Measurements from ENCODE around the gene NR4A1.

The NR4A1 gene

DNA sequence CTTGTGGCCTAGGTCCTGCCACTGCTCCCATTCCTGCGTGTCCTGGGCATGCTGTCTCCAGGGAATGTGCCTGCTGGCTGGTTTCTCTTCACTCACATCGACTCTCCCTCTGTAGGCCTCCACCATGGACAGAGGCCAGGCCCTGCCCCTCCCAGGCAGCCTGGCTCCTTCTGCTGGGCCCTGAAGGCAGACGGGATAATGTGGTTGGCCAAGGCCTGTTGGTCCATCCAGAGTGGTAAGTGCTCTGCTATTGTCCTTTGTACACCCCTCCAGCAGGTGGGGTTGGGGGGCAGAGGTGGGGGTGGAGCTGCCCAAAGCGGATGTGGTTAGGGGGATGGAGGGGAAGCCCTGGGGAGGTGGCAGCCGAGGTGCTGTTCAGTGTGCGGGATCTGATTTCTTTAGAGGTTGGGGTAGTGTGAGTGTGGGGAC, 9.5 kb upstream of the NR4A1 start:
- peak; percentile 41 for DNase-seq (ENCODE audit: low read depth)

DNA sequence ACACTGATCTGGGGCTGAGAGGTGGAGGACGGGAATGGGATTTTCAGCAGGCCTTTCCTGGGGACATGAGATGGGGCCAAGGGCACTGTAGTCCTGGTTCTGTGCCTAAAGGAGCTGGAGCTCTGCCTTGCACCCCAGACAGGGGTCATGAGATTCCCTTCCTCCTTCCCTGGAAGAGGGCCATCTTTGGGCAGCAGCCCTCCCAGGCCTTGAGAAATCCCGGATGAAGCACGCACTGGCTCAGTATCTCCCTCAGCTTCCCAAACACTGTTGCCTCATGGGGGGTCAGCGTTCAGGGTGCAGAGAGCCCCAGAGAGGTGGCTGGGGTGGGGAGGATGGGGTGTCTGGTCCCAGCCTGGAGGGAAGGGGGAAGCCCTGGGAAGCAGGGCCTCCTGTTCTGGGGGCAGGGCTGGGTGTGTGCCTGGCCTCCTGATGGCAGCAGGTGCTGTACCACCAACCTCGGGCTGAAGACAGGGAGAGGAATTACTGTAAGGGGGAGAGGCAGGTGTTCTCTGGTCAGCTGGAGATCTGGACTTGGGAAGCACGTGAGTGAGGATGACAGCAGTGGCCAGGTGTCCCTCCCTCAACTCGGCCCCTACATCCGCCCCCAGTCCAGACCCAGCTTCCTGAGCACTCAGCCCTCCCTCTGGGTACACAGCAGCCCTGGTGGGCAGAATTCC, 8.4 kb upstream of the NR4A1 start:
- DNase-seq (ENCODE audit: low read depth) = no peak

DNA sequence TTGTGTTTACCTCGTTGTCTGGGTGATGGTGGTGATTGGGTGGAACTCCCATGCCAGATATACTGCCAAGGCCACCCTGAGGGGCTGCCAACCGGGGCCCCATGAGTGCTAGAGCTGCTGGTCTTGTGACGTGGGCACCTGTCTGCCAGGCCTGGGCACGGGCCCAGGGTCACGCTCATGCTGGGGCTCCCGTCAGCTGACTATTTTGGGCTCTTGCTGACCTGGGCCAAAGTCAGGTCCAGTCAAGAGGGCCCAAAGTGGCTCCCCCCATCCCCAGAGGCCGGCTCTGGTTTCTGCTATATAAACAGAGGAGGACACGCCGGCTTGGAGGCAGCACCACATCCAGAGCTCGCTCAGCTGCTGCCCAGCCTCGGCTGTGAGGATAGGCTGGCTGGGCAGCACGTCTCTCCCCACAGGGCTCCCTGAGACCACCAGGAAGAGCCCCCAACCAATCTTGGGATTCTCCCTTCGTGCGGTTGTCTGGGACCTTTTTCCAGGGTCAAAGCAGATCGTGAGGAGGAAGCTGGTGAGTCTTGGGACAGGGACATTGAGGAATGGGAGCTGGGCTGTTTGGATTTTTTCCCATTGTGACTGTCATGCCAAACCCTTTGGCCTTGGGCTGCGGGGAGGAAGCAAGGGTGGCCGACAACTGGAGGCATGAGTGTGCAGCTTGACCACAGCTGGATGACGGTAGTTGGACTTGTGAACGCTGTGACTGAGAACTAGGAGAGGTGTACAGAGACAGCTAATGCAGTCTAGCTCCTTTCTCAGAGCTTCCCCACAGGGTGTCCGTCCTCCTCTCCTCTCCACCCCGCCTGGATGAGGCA, 7.6 kb upstream of the NR4A1 start:
- no peak for DNase-seq (ENCODE audit: low read depth)

DNA sequence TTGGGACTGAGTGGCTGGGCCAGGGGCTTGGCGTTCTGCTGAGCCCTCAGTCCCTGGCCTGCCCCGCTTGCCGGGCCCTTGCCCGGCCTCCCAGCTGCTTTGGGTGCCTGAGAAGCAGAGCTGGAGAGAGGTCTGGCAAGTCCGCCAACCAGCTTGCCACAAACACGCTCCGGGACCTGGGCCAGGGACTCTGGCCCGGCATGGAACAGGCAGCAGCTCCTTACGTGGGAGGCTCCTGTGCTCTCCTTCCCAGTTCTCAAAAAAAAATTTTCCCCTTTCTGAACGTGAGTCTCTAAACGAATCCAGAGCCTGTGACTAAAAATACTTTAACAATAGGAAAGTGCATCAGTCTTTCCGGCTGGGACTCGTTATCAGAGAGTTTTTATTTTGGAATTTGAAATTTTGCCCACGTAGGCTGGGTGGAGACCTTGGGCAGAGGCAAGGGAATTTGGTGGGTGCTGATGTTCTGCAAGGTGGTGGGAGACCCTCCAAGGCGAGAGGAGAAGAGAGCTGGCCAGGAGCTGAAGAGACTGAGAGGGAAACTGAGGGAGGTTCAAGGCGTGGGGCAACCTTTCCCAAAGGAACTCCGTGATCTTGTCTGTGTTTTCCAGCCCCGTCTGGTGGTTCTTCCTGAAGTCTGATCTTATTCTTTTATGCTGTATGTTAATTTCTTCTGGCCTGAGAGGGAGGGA, 6.8 kb upstream of the NR4A1 start:
- no peak for DNase-seq (ENCODE audit: low read depth)

DNA sequence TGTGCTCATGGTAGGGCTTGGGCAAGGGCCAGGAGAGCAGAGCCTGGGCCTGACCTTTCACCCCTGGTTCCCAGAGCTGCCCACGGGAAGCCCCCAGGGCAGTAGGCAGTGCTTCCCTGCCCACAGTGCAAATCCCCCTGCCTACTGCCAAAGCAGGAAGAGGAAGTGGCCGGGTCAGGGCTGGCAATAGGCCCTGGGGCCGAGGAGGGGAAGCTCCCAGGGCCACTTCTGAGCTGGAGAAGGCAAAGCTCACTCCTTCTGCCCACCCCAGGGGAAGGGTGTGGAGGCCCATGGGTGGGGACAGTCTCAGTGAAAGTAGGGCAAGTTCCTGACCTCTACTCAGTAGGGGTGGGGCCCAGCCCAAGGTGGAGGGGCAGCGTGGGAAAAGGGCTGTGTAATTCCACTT, 5.4 kb upstream of the NR4A1 start:
- DNase-seq (ENCODE audit: low read depth) = no peak

DNA sequence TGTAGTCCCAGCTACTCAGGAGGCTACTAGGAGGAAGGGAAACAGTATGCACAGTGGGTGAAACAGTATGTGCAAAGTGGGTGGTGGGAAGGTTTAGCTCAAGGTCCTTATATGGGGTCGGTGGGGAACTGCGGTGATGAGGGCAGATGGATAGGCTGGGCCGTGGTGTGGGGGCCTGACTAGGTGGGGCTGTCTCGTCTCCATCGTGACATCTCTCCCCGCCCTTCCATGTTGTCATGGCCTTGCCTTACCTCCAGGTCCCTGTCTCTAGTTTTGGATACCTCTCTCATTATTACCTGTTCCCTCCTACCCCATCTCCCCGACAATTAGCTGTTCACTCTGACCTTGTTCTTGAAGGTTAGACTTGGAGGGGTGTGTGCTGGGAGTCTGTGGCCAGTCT, 4.4 kb upstream of the NR4A1 start:
- DNase-seq (ENCODE audit: low read depth) = no peak

DNA sequence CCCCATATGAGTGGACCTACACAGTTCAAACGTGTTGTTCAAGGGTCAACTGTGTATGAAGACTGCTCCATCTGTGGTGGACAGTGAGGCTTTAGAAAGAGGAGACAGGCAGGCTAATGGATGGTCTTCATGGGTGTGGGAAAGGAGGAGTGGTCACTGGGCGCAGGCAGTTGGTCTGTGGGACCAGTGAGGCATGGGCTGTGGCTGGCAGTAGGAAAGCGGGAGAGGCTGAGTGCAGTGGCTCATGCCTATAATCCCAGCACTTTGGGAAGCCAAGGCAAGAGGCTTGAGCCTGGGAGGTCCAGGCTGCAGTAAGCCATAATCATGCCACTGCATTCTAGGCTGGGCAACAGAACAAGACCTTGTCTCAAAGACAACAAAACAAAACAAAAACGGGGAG, 2.0 kb upstream of the NR4A1 start:
- DNase-seq (ENCODE audit: low read depth) = no peak

DNA sequence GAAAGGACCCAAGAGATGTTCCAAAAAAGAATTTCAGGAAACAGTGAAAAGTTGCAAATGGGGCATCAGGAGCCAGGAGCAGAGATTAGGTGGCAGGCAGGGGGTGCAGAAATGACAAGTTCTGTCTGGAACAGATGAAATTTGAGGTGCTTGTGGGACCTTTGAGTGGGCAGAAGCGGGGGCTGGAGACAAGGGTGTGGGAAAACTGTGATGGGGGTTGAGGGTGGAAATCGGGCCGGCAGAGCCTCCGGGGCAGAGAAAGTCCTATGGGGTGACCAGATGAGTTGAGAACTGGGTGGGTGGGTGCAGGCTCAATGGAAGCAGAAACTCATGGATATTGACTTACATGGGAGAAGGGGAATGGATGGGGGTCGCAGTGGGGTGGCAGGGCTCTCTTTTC, 1.6 kb upstream of the NR4A1 start:
- no peak for DNase-seq (ENCODE audit: low read depth)

DNA sequence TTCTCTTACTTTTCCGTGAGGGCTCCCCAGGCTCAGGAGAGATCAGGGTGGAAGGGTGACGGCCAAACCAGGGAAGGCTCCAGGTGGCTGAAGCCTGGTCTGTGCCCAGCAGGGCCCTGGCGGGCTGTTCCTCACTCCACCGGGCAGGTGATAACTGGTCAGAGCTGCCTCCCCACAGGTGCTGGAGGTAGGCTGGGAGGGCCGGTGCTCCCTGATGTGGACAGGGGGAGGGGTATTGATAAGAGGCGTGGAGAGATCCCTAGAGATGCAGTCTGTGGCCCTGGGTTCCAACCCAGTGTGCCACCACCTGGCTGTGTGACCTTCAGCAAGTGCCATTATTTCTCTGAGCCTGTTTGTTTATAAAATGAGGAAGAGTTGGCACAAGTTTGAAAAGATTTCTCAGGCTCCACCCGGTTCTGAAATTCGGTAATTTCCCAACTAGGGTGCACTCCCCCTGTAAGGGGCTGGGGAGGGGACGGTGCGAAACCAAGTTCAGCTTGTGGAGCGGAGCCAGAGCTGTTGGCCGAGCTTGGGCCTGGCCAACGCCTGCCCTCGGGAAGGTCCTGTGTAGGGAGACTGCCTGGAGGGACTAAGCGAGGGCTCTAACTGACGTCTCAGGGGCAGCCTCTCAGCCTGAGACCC, 1.0 kb upstream of the NR4A1 start:
- DNase-seq (ENCODE audit: low read depth) = no peak

DNA sequence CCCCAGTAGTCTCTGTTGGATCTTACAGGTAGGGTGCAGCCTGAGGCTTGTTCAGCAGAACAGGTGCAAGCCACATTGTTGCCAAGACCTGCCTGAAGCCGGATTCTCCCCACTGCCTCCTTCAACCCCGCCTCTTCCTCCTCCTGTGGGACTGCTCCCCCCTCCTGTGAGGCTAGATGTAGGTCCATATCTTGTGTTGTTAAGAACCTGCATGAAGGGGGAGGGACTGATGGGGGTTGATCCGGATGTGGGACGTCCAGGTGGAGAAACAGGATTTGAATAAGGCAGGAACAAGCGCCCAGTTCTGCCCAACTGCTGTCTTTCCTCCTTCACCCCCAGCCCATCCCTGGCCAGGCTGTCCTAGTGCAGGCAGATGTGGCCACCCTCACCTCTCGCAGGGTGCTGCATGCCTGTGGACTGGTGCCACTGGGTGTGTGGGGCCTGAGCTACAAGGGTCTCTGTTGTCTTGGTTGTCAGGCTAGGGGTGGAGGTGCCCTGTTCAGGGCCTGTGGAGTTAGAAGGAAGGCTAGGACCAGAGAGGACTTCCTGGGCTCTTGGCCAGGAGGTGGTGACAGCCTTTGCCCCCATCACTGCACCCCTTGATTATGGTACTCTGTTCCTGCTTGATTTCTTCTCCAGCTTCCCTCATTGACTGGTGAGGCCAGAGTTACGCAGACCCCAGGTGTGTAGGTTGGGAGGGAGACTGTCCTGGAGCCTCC, 1.4 kb downstream of the NR4A1 start:
- DNase-seq (ENCODE audit: low read depth) = no peak

DNA sequence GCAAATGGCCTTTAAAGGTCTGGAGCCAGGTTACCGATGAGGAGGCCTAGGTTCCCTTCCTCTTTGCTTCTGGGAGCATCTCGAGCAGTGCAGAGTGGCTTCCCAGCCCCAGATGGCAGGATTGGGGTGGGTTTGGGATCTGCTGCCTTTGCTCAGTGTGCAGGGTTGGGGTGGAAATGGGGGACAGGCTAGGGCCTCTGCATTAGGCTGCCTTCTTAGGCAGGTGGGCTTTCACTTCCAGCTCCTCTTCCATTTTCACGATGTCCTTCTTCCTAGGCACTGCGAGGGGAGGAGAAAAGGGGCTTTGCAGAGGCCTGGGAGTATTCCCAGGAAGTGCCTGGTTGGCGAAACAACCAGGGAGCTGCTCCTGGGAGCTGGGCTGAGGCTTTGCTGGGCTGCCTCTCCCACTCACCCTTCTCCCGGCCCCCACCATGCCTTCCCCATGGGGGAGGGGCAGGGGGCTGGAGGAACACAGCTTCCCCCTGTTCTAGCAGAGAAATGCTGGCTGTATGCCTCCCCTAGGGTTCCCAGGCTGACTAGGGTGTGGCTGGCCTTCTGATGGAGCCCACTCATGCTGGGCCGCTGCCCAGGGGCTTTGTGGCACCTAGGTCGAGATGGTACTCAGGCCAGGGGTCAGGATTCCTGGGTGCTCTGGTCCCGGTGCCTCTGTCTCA, 2.4 kb downstream of the NR4A1 start:
- no peak for DNase-seq (ENCODE audit: low read depth)

DNA sequence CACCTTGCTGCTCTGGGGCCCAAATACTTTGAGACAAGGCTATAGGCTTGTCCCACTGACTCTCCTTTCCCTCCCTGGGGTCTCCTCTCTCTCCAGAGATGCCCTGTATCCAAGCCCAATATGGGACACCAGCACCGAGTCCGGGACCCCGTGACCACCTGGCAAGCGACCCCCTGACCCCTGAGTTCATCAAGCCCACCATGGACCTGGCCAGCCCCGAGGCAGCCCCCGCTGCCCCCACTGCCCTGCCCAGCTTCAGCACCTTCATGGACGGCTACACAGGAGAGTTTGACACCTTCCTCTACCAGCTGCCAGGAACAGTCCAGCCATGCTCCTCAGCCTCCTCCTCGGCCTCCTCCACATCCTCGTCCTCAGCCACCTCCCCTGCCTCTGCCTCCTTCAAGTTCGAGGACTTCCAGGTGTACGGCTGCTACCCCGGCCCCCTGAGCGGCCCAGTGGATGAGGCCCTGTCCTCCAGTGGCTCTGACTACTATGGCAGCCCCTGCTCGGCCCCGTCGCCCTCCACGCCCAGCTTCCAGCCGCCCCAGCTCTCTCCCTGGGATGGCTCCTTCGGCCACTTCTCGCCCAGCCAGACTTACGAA, 3.1 kb downstream of the NR4A1 start:
- no peak for DNase-seq (ENCODE audit: low read depth)

DNA sequence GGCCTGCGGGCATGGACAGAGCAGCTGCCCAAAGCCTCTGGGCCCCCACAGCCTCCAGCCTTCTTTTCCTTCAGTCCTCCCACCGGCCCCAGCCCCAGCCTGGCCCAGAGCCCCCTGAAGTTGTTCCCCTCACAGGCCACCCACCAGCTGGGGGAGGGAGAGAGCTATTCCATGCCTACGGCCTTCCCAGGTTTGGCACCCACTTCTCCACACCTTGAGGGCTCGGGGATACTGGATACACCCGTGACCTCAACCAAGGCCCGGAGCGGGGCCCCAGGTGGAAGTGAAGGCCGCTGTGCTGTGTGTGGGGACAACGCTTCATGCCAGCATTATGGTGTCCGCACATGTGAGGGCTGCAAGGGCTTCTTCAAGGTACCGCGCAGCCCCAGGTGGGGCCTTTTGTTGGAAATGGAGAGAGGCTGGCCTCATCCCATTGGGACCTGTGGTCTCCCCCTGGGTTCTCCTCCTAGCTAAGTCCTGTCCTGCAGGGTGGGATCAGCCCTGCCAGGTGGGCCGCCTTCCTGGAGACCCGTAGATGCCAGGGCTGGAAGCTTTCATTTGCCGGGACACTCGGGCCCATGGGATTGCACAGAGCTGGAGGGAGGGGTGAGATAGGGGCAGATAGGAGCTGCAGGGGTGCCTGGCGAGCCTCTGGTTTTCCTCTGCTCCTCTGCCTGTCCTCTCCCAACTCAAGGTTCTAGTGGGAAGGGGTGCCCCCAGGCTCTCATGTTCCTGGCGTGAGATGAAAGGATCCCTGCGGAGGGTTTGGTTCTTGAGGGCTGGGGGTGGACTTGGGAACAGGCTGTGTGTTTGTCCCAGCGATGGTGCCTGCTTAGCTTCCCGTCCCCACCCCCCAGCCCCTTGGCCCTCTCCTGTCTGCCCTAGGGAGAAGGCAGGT, 3.8 kb downstream of the NR4A1 start:
- DNase-seq (ENCODE audit: low read depth) = no peak

DNA sequence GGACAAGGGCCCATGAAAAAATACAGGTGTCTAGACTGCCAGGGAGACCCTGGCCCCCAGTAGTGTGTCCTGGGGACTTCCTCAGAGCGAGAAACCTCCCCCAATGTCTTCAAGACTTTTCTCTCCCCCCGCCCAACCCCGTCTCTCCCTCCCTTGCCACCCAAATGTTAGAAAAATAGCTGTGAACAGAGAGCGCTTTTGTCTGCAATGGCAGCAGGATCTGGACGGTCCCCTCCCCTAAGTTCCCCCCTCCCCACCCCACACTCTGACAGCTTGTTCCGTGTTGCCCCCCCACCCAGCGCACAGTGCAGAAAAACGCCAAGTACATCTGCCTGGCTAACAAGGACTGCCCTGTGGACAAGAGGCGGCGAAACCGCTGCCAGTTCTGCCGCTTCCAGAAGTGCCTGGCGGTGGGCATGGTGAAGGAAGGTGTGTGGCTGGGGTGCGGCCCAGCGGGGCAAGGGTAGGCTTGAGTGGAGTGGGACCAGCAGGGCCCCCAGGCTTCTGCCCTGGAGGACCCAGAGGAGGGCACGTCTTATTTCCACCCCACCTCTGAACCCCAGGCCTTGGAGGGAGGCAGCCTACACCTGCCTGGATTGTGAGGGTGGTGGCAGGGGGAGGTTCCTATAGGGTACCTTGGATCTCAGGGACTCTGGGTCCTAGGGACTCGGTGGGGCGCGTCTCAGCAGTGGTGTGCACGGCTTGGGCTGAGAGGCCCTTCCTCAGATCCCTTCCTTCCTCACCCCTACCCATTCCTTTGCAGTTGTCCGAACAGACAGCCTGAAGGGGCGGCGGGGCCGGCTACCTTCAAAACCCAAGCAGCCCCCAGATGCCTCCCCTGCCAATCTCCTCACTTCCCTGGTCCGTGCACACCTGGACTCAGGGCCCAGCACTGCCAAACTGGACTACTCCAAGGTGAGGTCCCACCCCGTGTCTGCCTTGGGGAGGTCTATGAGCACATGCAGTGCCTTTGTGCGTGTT, 4.8 kb downstream of the NR4A1 start:
- DNase-seq (ENCODE audit: low read depth) = no peak

DNA sequence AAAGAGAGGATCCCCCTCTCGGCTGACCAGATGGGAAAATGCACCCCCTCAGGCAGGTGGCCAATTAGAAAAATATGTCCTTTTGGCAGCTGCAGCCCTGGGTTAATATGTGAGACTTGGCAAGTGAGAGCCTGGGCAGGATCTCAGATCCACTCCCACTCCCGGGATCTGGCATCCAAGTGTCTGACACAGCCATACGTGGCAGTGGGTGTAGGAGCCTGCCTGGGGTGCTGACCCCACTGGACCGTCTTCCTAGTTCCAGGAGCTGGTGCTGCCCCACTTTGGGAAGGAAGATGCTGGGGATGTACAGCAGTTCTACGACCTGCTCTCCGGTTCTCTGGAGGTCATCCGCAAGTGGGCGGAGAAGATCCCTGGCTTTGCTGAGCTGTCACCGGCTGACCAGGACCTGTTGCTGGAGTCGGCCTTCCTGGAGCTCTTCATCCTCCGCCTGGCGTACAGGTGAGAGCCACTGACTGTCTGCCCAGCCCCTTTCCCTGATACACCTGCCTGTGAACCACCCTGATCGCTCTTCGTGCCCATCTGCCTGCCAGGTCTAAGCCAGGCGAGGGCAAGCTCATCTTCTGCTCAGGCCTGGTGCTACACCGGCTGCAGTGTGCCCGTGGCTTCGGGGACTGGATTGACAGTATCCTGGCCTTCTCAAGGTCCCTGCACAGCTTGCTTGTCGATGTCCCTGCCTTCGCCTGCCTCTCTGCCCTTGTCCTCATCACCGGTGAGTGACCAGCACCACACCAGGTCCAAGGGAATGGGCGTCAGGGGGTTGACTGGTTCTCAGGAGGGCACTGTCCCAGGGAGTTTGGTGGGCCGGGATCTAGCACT, 5.8 kb downstream of the NR4A1 start:
- DNase-seq (ENCODE audit: low read depth) = no peak

DNA sequence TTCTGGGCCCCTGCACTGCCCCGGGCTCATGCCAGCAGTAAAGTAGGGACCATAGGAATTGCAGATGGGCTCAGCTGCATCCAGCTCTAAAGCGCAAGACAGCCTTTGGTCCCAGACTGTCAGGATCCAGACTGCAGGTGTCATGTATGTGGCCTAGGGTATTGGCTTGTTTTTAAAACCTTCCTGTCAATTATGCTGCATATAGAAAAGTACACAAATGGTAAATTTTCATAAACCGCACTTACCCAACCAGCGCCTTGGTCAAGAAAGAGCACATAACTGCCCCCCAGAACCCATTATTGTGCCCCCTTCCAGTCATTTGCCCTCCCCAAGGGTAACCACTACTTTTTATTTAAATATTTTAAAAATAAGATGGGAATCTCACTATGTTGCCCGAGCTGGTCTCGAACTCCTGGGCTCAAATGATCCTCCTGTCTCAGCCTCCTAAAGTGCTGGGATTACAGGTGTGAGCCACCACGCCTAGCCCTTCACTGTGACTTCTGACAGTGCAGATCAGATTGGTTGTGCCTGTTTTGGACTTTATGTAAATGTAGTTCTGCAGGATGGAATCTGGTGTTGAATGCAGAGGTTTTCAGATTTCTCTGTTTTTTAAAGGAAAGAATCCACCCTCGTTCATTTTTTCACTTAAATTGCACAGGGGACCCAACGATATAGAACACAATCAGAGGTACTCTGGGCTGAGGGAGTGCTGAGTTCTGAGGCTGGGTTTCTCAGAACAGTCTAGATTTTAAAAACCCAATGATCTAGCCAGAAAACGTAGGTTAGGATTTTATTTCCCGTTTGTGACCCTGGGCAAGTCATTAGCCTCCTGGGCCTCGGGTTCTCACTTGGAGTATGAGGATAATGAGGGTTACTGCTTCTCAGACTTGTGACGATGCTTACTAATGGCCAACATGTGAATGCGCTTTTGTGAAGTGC, 6.7 kb downstream of the NR4A1 start:
- DNase-seq (ENCODE audit: low read depth) = no peak
